Psoas muscle (tissue), 8 donors: ENCODE measurements around the gene NOL12. TPM values are rescaled to one million over a fixed set of nuclear protein-coding genes. Genes with fewer than 3 reads are reported as not detected.
A peak's percentile ranks its signal among the peaks of the same experiment; 100 is the strongest.

Experiments used
- ATAC-seq, 4 donors: fragments of 200-7000 bp; cut with Tn5 transposase; one replicate each; pipeline ENCODE4 v1.9.1; 2020; ENCODE audit warnings: moderate library complexity in 3 of 4, mild to moderate bottlenecking in 2 of 4
- DNase-seq, 2 donors: peaks; one replicate each; pipeline ENCODE4 v3.0.0-alpha.2; 2020
- H3K27ac ChIP-seq: fragments of 200-600 bp; one replicate; pipeline ENCODE4 v1.8.0; 2022
- H3K27me3 ChIP-seq, 3 donors: fragments of 200-600 bp in 1 of 3; one replicate each; pipeline versions ENCODE4 v1.6.1 to v1.8.0; 2013 to 2022; ENCODE audit warnings: low read length in 2 of 3, mild to moderate bottlenecking in 2 of 3, moderate library complexity in 1 of 3; ENCODE audit not compliant: insufficient read depth in 3 of 3
- H3K36me3 ChIP-seq, 2 donors: fragments of 200-600 bp in 1 of 2; one replicate each; pipeline versions ENCODE4 v1.6.1 to v1.8.0; 2013 to 2022; ENCODE audit warnings: low read depth in 1 of 2, mild to moderate bottlenecking in 1 of 2, moderate library complexity in 1 of 2; ENCODE audit not compliant: insufficient read depth in 1 of 2
- H3K4me1 ChIP-seq: fragments of 200-600 bp; one replicate; pipeline ENCODE4 v1.8.0; 2022
- H3K4me3 ChIP-seq: fragments of 200-600 bp; one replicate; pipeline ENCODE4 v1.8.0; 2022; ENCODE audit warnings: mild to moderate bottlenecking
- H3K9me3 ChIP-seq: fragments of 200-600 bp; one replicate; pipeline ENCODE4 v1.8.0; 2022
- WGBS, 3 donors: extraction: QIAGEN DNeasy Blood & Tissue Kit; methylation state at CpG; one replicate each; pipeline versions ENCODE4 v1.1.6 to v1.1.7; 2013; 5-methylcytosine and 5-hydroxymethylcytosine counted together
- intact Hi-C, 2 donors: fragments of 100-400 bp; cut with DNase I; formaldehyde crosslinking; loops; one replicate each; pipeline versions ENCODE4 v1.11.0 to v1.14.2; 2022
- polyA plus RNA-seq, 3 donors: library from polyadenylated mRNA; stranded (reverse); fragments of 200-250 nt; gene quantifications; one replicate each; pipeline ENCODE4 v1.2.3, GENCODE V29; 2013
- total RNA-seq, 4 donors: library from RNA; stranded (reverse); fragmentation: NEBNext Ultra II Directional in 2 of 4; extraction: Animal tissue kit (Norgen Biotek cat#: 25700) in 2 of 4; gene quantifications; one replicate each; pipeline versions ENCODE4 v1.2.1 to v1.2.4, GENCODE V29; 2021 to 2023
- TF ChIP-seq, protein P1 (sequence below): fragments of 200-600 bp; IDR thresholded peaks from one replicate; pipeline ENCODE4 v1.8.0; 2022; ENCODE audit warnings: antibody characterized with exemption
- donor health status: healthy with polysubstance abuse.
- donor health status: DM: no; HTN: no; CAD: no; lungs with moderate emphysema.
- donor health status: Bipolar disorder and iron deficiency.
- donor health status: healthy.
- donor health status: DM: yes; HTN: yes; CAD: no.
- donor health status: DM: no; HTN: no; CAD: no.
- donor health status: DM: no; HTN: no; CAD: no.
- donor health status: DM: yes; HTN: yes; CAD: no.

The NOL12 gene
- total and polyA plus RNA-seq, 7 donors: 11.9 to 43.4 (median 15.4) TPM

DNA sequence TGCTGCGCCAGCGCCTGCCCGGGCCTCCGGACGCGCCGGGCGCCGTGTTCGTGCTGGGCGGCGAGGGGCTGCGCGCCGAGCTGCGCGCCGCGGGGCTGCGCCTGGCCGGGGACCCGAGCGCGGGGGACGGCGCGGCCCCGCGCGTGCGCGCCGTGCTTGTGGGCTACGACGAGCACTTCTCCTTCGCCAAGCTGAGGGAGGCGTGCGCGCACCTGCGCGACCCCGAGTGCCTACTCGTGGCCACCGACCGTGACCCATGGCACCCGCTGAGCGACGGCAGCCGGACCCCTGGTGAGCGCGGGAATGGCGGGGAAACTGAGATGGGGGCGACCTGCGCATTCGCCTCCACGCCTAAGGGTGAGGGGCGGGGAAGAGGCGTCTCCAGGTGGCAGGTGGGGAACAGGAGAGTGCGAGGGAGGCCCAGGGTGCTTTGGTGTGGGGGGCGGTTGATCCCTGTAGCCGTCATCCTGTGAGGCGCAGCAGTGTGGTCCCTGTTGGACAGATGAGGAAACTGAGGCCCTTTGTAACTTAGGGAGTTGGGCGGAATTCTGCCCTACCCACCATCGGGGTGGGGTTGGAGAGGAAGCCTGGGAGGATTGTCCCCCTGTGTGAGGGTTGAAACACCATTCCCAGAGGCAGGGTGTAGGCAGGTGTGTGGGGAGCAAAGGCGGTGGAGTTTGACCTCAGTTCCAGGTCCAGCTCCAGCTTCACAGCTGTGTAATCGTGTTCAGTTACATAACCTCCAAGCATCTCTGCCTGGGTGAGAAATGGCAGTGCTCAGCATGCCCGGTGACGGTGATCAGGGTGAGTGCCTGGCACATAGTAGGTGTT lies 26.9 kb upstream of the NOL12 start:
- intact Hi-C loops: no loop called here
- H3K36me3 ChIP-seq: no peaks in the 10 kb centered on the region
- no peaks in the 10 kb centered on the region for H3K9me3 ChIP-seq
- TF ChIP-seq, protein P1, sequence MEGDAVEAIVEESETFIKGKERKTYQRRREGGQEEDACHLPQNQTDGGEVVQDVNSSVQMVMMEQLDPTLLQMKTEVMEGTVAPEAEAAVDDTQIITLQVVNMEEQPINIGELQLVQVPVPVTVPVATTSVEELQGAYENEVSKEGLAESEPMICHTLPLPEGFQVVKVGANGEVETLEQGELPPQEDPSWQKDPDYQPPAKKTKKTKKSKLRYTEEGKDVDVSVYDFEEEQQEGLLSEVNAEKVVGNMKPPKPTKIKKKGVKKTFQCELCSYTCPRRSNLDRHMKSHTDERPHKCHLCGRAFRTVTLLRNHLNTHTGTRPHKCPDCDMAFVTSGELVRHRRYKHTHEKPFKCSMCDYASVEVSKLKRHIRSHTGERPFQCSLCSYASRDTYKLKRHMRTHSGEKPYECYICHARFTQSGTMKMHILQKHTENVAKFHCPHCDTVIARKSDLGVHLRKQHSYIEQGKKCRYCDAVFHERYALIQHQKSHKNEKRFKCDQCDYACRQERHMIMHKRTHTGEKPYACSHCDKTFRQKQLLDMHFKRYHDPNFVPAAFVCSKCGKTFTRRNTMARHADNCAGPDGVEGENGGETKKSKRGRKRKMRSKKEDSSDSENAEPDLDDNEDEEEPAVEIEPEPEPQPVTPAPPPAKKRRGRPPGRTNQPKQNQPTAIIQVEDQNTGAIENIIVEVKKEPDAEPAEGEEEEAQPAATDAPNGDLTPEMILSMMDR: no peak
- DNase-seq (peak in 1 of 2 donors; percentile 73), ATAC-seq (no peak)
- 2 to 3% (median 3%) methylated on average over 50 to 68 of the region's 68 CpGs for WGBS, 3 donors
- peak overlapping the region; percentile 71 for H3K4me3 ChIP-seq
- H3K4me1 ChIP-seq: peaks cover 32% of the 10 kb centered on the region
- peak overlapping the region; percentile 78 for H3K27ac ChIP-seq
- no peaks in the 10 kb centered on the region for H3K27me3 ChIP-seq

DNA sequence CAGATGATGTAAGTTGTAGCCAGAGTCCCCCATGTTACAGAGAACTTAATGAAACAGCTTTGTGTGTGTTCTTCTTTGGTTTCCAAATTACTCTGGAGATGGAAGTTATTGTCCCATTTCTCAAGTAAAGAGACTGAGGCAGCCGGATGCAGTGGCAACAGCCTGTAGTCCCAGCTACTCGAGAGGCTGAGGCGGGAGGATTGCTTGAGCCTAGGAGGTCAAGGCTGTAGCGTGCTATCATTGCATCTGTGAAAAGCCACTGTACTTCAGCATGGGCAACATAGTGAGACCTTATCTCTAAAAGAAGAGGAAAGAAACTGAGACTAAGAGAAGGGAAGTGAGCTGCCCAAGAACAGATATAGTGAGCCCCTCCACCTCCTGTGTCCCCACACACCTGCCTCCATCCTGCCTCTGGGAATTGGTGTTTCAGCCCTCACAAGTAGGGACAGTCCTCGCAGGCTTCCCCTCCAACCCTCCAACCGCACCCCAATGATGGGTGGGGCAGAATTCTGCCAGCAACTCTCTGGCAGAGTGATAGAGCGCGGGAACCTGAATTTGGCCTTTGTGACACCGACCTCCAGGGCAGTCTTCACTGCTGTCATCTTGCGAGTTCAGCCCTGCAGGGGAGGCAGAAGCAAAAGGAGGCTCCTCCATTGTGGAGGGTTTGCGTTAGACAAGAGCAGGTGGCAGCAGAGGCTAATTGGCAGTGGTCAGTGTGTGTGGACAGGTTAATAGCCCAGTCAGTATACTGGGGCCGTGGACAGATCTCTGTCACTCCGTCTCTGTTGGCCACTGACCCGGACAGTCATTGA lies 26.0 kb upstream of the NOL12 start:
- ATAC-seq (no peak), DNase-seq (no peak)
- H3K9me3 ChIP-seq: no peaks in the 10 kb centered on the region
- no peaks in the 10 kb centered on the region for H3K36me3 ChIP-seq
- H3K27ac ChIP-seq: peak overlapping the region; percentile 78
- H3K27me3 ChIP-seq: no peaks in the 10 kb centered on the region
- H3K4me1 ChIP-seq: peaks cover 33% of the 10 kb centered on the region
- TF ChIP-seq, protein P1: no peak
- 65 to 71% (median 67%) methylated on average over 14 of the region's 14 CpGs for WGBS, 3 donors
- intact Hi-C loops: loop anchor here (2.0 kb wide), 1 partner anchor 21 kb away; no protein-coding TSS in a partner anchor
- H3K4me3 ChIP-seq: peak overlapping the region; percentile 71

DNA sequence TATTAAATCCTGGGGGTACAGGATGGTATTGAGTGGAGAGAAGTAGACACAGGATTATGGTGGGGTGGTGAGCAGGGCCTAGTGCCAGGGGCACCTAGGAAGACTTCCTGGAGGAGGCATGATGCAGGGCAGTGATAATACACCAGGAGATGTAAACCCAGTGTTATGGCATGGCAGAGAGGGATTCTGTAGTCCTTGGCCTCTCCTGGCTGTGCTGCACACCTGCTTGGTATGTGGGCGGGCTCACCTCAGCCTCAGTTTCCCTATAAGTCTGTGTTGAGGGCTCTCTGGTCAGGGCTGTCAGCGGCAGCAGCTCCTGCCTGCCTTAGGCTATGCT lies 25.5 kb upstream of the NOL12 start:
- intact Hi-C loops: loop anchor here (2.0 kb wide), 1 partner anchor 20 kb away; no protein-coding TSS in a partner anchor
- Histone ChIP-seq H3K9me3 (no peaks in the 10 kb centered on the region), H3K36me3 (peaks cover 0 to 3% of the 10 kb centered on the region in 2 donors), H3K27ac (peak overlapping the region; percentile 78), H3K27me3 (no peaks in the 10 kb centered on the region), H3K4me1 (peaks cover 39% of the 10 kb centered on the region), H3K4me3 (peak overlapping the region; percentile 9)
- DNase-seq (no peak), ATAC-seq (no peak)
- TF ChIP-seq, protein P1: no peak
- WGBS, 3 donors: 64 to 75% (median 71%) methylated on average over 2 of the region's 2 CpGs

DNA sequence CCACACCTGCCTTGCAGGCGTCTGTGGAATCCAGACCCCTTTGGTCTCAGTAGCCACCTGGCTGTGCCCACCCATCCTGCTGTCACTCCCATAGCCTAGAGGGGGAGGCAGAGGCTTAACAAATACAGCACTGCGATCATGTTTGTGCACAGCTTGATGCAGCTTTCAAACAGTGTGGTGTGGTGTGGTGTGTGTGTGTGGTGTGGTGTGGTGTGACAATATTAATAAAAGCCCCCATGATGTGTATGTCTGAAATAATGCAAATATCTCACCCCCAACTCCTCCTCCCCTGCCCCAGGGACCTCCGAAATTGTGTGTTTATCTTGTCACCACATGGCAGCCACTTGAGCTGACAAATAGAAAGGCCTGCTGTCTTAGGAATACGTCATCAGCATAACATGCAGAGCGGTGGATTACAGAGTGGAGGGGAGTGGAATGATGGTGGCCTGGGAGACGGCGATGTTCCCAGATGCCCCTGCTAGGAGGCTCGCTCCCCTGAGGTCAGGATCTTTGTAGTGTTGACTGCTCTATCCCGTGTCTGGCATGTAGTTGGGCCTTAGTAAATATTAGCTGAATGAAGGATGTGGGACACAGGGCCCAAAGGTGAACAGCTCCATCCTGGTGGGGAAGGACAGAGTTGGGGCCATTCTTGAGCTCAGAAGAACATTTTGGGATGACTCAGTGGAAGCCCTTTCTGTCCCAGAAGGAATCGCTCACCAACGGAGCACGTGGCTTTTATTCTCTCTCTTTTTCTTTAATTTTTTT lies 24.8 kb upstream of the NOL12 start:
- peak in 2 of 4 donors; percentile 37 to 38 for ATAC-seq
- WGBS, 3 donors: 26 to 38% (median 36%) methylated on average over 12 of the region's 12 CpGs
- peak overlapping the region; percentile 78 for H3K27ac ChIP-seq
- TF ChIP-seq, protein P1: peak; percentile 39
- intact Hi-C loops: loop anchor here (2.0 kb wide), 1 partner anchor 19 kb away; no protein-coding TSS in a partner anchor
- H3K4me3 ChIP-seq: peak overlapping the region; percentile 28
- no peaks in the 10 kb centered on the region for H3K27me3 ChIP-seq
- H3K9me3 ChIP-seq: no peaks in the 10 kb centered on the region
- peaks cover 40% of the 10 kb centered on the region for H3K4me1 ChIP-seq
- H3K36me3 ChIP-seq: peaks cover 0 to 10% of the 10 kb centered on the region in 2 donors
- no peak for DNase-seq
